HG03378 (cell line): Measurements from ENCODE around the gene TRMT112.
A peak's percentile ranks its signal among the peaks of the same experiment; 100 is the strongest.

Experiments used
- ATAC-seq: cut with Tn5 transposase; IDR thresholded peaks from one replicate; pipeline ENCODE4 v1.9.1; 2021; ENCODE audit warnings: mild to moderate bottlenecking, moderate library complexity; ENCODE audit not compliant: unreplicated experiment

Gene TRMT112

DNA sequence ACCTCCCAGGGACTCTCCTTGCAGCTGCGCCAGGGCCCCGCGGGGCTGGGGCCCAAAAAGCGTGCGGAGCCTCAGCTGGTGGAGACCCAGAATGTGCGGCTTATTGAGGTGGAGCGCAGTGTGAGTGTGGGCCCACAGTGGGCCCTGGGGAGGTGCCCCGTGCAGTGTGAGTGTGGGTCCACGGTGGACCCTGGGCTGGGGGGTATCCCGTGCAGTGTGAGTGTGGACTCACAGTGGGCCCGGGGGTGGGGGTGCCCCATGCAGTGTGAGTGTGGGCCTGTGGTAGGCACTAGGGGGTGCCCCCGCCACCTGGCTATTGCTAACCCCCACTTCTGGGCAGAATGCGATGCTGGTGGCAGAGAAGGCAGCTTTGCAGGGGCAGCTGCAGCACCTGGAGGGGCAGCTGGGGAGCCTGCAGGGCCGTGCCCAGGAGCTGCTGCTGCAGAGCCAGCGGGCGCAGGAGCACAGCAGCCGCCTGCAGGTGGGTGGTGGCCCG is 33.8 kb upstream of the TRMT112 start:
- ATAC-seq, result no peak

GRCh38 chr11:64349404-64349803 is 32.0 kb upstream of the TRMT112 start:
- no peak for ATAC-seq

DNA sequence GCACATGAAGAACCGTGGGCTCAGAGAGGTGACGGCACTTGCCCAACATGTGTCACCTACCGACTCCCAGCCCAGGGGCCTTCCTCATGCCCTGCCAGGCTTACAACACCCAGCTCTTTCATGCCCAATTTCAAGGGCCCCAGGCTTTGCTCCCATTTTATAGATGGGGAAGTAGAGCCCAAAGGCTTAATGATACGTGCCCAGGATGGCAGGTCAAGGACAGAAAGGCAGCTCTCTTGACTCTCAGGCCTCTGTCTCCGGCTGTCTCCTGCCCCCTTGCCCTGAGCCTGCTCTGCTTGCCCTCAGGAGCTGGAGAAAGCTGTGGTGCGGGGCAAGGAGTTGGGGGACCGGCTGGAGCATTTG is 31.6 kb upstream of the TRMT112 start:
- no peak for ATAC-seq

DNA sequence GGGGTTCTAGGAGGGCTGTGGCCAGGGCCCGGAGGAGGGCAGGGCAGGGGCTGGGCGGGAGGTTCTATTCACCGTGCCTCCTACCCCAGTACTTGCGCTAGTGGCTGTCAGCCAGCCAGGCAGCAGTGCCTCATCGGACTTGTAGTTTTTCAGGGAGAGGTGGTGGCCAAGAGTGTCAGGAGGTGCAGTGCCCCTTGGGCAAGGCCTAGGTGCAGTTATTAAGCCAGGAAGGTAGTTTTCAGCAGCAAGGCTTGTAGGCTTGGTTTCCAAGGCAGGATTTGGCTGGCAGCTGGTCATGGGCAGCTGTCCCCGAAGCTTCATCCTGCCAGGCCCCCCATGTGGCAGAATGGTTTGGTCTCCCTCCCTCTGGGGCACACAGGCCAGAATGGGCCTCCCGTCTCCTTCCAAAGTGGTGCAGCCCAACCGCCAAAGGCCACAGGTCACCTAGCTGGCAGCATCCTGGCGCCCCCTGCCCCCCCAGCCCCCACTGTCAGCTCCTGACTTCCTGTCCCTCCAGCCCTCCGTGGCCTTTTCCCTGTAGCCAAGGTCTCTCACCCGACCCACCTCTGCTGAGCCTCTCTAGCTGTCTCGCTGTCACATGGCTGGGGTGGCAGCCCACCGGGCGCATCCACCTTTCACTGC is 31.1 kb upstream of the TRMT112 start:
- no peak for ATAC-seq

DNA sequence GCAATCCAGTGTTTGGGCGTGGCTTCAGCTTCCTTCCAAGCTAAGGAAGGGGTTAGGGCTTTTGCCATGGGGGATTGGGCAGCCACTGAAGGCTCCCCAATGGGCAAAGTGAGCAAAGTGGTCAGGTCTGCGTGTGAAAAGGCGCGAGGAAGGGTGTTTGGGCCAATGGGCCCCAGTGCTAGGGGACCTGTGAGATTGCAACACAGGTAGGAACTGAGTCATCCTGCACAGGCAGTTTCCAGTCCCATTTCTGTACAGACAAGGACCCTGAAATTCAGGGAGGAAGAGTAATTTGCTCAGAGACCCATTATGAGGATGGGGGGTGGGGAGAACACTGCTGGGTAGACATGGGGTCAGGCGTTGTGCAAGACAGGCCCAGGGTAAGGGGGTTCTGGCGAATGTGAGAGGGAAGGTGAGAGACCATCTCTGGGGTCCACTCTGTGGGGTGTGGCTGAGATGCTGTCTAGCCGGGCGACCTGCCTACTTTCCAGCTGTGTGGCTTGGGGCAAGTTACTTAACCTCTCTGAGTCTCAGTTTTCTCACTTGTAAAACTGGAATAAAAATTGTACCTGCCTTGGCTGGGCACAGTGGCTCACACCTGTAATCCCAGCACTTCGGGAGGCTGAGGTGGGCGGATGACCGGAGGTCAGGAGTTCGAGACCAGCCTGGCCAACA is 30.0 kb upstream of the TRMT112 start:
- ATAC-seq, result no peak

DNA sequence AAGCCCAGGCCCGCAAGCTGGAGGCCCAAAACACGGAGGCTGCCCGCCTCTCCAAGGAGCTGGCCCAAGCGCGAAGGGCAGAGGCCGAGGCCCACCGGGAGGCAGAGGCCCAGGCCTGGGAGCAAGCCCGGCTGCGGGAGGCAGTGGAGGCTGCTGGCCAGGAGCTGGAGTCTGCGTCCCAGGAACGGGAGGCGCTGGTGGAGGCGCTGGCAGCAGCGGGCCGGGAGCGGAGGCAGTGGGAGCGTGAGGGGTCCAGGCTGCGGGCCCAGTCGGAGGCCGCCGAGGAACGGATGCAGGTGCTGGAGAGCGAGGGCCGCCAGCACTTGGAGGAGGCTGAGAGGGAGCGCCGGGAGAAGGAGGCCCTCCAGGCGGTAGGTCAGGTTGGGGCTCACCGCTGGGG is 27.4 kb upstream of the TRMT112 start:
- no peak for ATAC-seq

DNA sequence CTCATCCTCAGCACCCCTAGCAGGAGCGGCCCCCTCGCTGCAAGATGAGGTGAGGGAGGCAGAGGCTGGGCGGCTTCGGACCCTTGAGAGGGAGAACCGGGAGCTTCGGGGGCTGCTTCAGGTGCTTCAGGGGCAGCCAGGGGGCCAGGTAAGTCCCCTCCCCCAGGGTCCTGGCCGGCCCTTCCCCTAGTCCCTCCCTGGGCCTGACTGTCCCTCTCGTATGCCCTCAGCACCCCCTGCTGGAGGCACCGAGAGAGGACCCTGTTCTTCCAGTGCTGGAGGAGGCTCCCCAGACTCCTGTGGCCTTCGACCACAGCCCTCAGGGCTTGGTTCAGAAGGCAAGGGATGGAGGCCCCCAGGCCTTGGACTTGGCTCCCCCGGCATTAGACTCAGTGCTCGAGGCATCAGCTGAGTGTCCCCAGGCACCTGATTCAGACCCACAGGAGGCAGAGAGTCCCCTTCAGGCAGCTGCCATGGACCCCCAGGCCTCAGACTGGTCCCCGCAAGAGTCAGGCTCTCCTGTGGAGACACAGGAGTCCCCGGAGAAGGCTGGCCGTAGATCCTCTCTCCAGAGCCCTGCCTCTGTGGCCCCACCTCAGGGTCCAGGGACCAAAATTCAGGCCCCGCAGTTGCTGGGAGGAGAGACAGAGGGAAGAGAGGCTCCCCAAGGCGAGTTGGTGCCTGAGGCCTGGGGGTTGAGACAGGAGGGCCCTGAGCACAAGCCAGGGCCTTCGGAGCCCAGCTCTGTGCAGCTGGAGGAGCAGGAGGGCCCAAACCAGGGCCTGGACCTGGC is 26.6 kb upstream of the TRMT112 start:
- no peak for ATAC-seq

DNA sequence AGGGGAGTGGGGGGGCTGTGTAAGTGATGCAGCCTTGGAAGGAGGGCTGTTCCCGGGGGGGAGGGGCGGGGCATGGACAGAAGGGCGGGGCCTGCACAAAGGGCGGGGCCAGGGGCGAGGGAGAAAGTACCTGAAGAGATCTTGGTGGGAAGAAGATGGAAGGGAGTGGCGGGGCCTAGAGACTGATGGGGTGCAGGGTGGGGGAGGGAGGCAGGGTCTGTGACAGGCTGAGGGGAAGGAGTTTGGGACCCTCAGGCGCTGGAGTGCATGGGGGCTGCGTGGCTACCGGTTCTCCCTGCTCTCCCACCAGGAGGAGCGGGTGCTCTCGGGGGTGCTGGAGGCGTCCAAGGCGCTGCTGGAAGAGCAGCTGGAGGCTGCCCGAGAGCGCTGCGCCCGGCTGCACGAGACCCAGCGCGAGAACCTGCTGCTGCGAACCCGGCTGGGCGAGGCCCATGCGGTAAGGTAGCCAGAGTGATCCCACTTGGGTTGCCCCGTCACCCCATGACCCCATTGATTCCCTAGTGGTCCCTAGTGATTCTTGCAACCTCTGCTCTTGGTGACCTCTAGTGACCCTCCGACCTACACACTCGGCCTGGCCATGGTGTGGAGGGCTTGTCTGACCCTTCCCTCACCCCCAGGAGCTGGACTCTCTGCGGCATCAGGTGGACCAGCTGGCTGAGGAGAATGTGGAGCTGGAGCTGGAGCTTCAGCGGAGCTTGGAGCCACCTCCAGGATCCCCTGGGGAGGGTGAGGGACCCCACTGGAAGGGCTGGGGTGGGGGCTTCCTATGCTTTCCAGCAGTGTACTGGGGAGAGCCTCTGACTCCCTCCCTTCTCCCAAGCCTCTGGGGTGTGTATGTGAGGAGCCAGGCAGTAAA is 25.7 kb upstream of the TRMT112 start:
- no peak for ATAC-seq

DNA sequence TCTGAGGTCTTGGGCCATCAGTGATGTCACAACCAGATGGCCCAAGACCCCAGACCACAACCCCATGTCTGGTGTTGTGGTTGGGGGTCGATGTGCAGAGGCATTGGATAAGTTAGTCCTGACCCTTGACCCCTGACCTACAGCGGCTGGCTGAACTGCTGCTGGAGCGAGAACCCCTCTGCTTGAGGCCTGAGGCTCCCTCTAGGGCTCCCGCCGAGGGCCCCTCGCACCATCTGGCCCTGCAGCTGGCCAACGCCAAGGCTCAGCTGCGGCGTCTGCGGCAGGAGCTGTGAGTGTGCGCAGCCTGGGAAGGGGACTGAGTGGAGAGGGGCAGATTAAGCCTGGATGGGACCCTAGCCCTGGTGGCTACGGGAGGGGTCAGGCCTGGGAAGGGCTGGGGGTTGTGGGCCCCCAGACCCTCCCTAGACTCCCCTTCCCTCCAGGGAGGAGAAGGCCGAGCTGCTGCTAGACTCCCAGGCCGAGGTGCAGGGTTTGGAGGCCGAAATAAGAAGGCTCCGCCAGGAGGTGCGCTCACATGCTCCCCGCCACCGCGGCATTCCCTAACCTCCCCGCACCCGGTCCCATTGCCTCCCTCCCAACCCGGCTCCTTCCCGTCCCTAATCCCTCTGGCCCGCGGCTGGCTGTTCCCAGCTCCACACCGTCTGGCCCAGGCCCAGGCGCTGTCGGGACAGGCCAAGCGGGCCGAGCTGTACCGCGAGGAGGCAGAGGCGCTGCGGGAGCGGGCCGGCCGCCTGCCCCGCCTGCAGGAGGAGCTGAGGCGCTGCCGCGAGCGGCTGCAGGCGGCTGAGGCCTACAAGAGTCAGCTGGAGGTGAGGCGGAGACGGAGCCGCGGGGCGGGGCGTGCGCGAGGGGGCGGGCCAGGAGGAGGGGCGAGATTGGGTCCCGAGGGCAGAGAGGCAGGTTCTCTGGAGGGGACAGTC is 24.8 kb upstream of the TRMT112 start:
- ATAC-seq, result no peak

DNA sequence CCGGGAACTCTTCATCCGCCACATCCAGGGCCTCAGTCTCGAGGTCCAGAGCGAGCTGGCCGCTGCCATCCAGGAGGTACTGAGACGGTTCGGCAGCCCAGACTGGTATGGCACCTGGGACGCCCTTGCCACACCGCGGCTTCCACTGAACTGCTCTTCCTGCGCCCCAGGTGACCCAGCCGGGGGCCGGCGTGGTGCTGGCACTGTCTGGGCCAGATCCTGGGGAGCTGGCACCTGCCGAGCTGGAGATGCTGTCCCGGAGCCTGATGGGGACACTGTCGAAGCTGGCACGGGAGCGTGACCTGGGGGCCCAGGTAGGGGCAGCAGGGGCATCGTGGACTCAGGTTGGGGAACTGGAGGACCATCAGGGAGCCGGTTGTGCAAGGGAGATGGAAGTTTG is 24.1 kb upstream of the TRMT112 start:
- no peak for ATAC-seq

DNA sequence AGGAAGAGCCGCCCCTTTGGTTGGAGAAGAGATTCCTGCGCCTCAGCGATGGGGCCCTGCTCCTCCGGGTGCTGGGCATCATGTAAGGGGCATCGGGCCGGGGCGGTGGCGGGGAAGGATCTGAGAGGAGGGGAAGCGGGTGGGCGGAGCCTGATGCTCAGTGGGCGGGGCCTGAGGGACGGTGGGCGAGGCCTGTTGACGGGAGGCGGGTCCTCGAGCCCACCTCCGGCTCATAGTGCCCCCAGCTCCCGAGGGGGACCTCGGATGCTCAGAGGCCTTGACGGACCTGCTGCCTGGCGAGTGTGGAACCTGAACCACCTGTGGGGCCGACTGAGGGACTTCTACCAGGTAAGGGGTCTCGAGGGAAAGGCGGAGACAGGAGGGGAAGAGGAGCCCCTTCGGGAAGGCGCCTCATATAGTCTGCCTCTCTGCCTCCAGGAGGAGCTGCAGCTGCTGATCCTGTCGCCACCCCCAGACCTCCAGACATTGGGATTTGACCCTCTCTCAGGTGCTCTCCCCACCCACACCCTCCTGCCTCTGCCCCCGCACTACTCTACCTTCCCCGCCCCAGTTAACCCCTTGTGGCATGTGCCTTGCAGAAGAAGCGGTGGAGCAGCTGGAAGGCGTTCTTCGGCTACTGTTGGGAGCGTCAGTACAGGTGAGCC is 23.4 kb upstream of the TRMT112 start:
- ATAC-seq, result no peak

- ATAC-seq, result no peak
Measured at GRCh38 chr11:64339754-64340408, 22.5 kb upstream of the TRMT112 start, which contains the start of gene CCDC88B. Gene CCDC88B, plus strand, starts transcription at chr11:64340204. Its CDS starts 63 bp downstream, at chr11:64340267.

- ATAC-seq, result no peak
Measured at GRCh38 chr11:64339286-64339685, 21.9 kb upstream of the TRMT112 start.

DNA sequence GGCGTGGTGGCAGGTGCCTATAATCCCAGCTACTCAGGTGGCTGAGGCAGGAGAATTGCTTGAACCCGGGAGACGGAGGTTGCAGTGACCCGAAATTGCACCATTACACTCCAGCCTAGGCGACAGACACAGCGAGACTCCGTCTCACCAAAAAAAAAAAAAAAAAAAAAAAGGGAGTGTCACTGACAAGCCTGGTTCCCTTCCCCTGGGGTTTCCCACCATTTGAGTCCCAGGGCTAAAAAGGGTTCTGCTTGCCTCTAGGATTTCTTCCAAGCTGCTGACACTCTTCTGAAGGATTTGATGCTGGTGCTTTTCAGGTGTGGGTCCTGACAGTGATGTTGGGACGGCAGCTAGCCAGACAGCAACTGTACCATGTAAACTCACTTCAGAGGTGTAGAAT is 21.4 kb upstream of the TRMT112 start:
- ATAC-seq, result no peak

DNA sequence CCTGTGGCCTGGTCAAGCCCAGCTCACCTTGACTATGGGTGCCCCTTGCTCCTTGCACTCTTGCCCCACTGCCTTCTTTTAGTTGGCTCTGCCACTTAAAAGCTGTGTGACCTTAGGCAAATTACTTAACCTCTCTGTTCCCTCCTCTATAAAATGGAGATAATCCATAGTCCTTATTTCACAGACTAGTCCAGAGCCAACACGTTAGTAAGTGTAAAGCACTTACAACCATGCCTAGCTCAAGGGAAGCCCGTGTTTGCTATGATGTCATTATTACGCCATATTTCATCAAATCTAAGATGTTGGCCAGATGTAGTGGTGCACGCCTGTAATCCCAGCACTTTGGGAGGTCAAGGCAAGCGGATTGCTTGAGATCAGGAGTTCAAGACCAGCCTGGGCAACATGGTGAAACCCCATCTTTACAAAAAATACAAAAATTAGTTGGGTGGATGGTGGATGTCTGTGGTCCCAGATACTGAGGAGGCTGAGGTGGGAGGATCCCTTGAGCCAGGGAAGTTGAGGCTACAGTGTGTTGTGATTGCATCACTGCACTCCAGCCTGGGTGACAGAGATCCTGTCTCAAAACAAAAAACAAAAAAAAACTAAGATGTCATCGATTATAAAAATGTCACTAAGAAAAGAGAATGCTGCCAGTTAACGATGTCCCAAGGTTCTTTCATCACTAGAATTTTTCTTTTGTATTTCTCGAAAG is 20.3 kb upstream of the TRMT112 start:
- ATAC-seq, result no peak

- peak; percentile 82 for ATAC-seq
Measured at GRCh38 chr11:64334764-64335735, 17.7 kb upstream of the TRMT112 start.

GRCh38 chr11:64333556-64333955 is 16.2 kb upstream of the TRMT112 start:
- ATAC-seq, result no peak
